T-helper 1 cell (primary cell): ENCODE results near the gene SCN5A.
"Not testable (repeated sequence)": the region's sequence is repeated elsewhere in the genome, so short reads cannot be mapped to it uniquely, and the experiment has no call there.

Experiments
- DNase-seq, 5 donors: peaks; one replicate each; pipeline ENCODE4 v3.0.0-alpha.2; 2012 to 2020

The SCN5A gene

DNA sequence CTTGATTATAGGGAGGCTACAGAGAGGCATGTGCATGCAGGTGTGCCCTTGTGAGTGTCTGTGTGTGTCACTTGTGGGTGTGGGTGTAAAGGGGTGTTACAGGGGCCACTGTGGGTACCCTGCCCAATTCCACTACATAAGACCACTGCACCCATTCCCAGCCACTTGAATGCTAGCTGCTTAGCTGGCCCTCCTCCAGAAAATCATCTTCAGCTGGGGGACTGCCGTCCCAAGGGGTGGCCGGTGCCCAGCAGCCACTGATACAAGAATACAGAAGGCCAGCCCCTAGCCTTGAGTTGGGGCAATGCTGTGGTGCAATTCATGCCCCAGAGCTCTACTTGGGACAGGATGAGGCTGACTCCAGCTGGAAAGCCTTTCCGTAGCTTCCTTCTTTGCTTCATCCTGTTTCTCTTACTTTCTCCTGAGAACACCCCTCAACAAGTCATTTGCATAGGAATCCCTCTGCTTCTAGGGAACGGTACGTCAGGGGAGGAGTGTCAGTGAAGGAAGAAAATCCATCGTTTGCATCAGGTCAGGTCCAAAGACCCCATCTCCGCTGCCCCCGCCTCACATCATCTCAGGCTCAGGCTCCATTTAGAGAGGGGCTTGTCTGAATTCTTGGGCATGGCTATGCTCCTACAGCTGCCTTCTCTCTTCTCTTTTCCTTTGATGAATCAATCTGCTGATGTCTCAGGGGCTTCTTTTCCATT lies 72.0 kb downstream of the SCN5A start:
- no peak for DNase-seq

DNA sequence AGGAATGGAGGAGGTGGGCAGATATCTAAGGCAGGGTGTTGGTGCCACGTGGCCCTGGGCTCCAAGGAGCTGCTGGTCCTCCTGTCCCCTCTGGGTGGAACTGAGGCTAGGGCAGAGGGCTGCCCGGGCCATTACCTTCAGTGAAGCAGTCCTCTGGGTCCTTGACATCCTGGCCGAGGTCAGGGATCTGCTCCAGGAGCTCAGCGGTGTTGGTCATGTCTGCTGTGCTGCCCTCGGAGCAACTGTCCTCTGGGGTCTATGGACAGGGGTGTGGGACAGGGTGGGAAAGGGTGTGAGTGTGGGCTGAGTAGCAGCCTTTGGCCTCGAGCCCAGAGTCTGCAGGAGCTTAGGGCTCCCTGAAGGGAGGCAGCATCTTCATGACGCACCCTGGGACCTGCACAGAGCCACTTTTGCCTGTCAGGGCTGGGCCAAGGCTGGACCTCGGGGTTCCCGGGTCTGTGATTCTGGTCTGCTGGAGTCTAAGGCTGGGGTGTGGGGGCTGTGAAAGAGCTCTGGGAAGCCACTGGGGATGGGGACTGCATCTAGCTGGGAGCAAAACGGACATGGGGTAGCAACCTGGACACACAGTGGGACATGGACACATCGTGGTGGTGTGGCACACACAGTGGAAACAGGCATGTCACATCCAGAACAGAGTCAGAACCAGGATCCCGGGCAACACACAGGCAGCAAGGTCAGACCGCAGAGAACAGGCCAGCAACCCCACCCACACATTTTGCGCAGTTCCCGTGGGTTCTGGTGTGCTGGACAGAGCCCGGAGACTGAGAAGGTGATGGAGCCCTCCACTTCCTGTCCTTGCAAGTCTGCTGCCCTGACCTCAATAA lies 72.7 kb downstream of the SCN5A start:
- no peak for DNase-seq

GRCh38 chr3:38576131-38576525 lies 73.4 kb downstream of the SCN5A start:
- no peak for DNase-seq

DNA sequence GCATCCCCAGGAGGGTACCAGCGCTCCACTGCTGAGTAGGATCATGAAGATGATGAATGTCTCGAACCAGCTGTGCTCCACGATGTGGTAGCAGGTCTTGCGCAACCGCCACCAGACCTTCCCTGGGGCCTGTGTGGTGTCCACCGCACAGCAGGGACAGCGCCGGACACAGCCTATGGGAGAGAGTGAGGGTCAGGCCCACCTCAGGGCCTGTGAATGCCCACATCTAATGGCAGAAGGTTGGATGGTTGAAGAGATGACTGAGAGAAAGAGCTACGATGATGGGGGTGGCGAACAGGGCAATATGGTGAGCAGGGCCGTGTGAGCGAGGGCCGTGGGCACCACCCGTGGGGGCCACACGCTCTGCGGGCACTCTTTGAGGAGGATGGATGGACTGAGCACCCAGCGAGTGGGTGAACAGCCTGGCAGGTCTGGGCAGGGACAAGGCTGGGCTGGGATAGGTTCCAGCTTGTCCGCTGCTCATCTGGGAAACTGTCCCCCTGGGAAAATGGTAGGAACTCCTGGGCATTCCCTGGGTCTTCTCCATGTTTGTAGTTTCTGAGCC lies 74.1 kb downstream of the SCN5A start:
- DNase-seq = no peak

- no peak for DNase-seq
Measured at GRCh38 chr3:38574411-38575278, 74.8 kb downstream of the SCN5A start.

GRCh38 chr3:38573556-38573955 lies 75.9 kb downstream of the SCN5A start:
- DNase-seq = no peak

DNA sequence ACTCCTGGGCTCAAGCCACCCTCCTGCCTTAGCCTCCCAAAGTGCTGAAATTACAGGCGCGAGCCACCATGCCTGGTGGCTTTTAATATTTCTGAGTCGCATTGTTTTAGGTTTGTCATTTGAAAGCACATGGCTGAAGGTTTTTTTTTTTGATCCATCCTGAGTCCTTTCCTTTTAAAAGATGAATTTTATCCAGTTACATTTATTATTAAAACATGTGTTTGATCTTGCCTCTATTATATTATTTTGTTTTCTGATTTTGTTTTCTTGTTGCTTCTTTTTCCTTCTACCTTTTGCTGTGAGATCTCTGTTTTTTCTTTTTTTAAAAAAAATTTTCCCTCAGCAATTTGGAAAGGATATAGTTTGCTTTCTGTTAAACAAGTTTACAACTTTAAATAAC lies 76.4 kb downstream of the SCN5A start:
- DNase-seq = no peak

DNA sequence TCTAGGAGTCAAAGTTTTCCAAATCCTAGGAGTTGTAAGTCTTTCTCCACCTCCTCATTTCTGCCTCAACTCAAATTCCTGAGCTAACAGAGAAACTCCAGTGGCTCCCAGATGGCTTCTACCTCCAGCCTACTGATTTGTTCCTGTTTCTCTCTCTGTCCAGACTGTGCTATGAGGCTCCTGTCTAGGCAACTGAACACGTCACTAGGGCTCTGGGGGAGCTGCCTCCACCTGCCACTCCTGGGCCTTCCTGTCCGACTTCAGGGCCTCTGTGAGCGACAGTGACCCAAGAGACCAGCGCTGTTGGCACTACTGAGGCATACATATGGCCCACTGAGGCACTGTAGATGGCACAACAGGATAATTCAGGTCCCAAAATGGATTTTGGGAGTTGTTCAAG lies 82.0 kb downstream of the SCN5A start:
- no peak for DNase-seq

- DNase-seq = not testable (repeated sequence)
Measured at GRCh38 chr3:38566794-38567193, 82.7 kb downstream of the SCN5A start.

GRCh38 chr3:38566215-38566528 lies 83.3 kb downstream of the SCN5A start:
- DNase-seq = no peak

GRCh38 chr3:38565339-38566214 lies 83.9 kb downstream of the SCN5A start:
- no peak for DNase-seq

DNA sequence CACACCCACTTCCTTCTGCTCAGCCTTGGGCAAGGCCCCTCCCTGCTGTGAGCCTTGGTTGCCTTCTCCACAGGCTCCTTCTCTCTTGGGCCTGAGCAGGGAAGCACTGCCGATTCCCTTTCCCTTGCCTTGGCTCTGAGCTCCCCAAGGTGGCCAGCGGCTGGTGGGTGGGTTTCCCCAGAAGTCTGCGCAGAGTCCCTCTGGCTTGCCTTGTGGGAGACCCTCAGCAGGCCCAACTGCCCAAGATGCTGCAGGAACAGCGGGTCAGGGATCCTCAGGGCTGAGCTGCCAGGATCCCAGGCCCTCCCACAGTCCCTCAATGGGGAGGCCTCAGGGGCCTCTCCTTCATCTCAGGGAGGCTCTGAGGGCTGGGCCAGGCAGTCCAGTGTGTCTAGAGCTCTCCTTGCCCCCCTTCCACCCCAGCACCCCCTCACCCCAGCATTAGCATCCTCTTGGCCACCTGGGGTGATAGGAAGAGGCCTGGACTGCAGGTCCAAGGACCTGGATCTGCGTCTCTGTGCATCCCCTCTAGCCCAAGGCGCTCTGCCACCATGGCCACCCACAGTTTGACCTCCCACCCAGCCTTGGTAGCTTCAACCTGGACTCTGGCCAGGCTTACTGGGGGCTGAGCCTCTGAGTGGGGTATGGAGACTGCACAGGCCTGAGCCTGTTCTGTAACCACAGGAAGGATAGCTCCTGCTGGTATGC lies 84.7 kb downstream of the SCN5A start:
- DNase-seq = no peak

DNA sequence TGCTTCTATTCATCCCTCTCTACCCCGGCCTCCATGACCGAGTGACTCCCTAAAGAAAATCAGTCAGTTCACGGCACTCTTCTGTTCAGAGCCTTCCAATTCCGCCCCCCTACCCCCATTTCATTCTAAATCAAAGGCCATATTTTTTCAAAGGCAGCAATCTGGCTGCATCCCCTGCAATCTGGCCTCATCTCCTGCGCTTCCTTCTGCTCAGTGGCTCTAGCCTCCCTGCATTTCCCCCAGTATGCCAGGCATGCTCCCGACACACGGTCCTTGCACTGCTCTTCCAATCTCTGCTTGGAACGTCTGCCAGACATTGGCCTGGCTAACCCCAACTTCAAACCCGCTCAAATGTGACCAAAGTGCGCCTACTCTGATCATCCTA lies 85.6 kb downstream of the SCN5A start:
- no peak for DNase-seq

GRCh38 chr3:38563070-38563885 lies 86.2 kb downstream of the SCN5A start:
- DNase-seq = no peak

- no peak for DNase-seq
Measured at GRCh38 chr3:38562467-38562925, 87.0 kb downstream of the SCN5A start.

DNA sequence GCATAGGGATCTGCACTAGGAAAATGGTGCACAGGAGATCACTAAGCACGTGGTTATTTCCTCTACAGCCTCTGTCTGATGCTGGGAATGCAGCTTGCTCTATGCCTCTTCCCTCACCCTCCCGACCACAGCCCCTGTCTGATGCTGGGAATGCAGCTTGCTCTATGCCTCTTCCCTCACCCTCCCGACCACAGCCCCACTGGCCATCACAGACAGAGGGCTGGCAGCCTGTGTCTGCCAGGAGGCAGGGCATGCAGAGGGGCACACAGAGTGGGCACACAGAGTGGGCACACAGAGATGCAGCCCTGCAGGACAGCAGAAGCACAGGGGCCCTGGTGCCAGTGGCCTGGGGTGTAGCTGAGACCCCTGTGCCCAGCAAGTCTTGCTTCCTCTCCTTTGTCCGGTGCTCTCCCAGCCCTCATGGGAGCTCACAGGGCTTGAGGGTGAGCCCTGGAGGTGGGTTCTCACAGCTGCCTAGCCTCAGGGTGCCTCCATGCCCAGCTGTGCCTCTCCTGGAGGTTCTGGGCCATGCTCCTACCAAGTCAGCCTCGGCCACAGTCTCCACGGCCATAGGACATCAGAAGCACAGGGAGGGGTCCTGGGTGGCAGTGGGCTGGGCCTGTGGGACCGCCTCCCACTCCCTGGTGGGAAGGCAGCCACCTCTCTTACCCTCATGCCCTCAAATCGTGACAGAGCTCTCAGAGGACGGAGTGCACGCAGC lies 87.6 kb downstream of the SCN5A start:
- no peak for DNase-seq

DNA sequence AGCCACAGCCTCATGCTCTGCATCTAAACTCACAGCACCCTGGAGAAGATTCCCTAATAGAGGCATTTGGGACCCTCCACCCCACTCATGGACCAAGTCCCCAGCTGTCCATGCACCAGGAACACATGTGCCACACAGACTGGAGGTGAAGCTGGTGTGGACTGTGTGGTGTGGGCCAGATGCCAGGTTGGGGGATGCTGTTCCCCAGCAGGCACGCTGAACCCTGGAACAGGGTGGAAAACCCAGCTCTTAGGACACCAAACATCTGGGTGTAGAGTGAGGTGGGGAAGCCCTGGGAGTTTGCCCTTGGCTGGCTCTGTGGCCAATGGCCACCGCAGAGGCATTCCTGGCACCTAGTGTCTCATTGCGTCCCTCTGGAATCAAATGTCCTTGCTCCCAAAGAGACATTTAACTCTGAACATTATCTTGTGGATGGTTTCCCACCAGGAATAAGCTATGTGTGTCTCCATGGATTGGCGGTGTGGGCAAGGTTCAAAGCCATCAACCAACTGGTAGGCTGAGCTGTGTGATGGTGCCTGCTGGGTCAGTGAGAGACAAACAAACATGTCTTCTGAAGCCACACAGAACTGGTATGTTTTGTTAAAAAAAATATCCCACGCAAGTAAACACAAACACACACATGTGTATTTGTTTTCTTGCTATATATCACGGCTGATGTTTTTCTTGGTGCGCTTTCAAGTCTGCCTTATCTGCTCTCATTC lies 88.3 kb downstream of the SCN5A start:
- no peak for DNase-seq

DNA sequence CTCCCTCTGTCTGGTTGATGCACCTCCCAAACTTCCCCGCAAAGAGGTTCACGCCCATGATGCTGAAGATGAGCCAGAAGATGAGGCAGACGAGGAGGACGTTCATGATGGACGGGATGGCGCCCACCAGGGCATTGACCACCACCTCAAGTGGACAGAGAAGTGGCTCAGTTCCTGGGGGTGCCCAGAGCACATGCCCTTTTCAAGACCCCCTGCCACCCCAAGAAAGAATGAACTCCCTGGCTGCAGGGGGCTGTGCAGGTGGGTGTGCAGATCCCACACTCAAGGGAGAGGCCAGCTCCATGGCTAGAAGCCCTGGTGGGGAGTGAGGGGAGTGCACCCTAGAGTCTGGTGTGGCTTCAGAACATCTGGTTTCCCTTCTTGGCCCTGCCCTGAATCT lies 89.2 kb downstream of the SCN5A start:
- DNase-seq = no peak

- DNase-seq = no peak
Measured at GRCh38 chr3:38558864-38559263, 90.6 kb downstream of the SCN5A start.
